Activated naive CD8-positive, alpha-beta T cell treated with anti-CD3 and anti-CD28 coated beads, Interleukin-2, amount 50 U/mL, for 16 hours (primary cell): ENCODE data around the gene SLC35A5.

ENCODE experiments used
- DNase-seq: peaks from one replicate; pipeline ENCODE4 v3.0.0-alpha.2; 2020; ENCODE audit warnings: low read depth, low spot score

Gene SLC35A5

GRCh38 chr3:112623717-112624116 is 61.9 kb downstream of the SLC35A5 start:
- no peak for DNase-seq

GRCh38 chr3:112627419-112627818 is 65.6 kb downstream of the SLC35A5 start:
- no peak for DNase-seq

- no peak for DNase-seq
Measured at GRCh38 chr3:112627919-112628466, 66.1 kb downstream of the SLC35A5 start.

- DNase-seq = no peak
Measured at GRCh38 chr3:112629425-112629824, 67.6 kb downstream of the SLC35A5 start.

- DNase-seq = no peak
Measured at GRCh38 chr3:112631257-112631656, 69.4 kb downstream of the SLC35A5 start.

GRCh38 chr3:112632596-112632995 is 70.8 kb downstream of the SLC35A5 start:
- DNase-seq = no peak

GRCh38 chr3:112633191-112633590 is 71.3 kb downstream of the SLC35A5 start:
- DNase-seq = no peak

- DNase-seq = no peak
Measured at GRCh38 chr3:112633757-112634156, 71.9 kb downstream of the SLC35A5 start.

- DNase-seq = no peak
Measured at GRCh38 chr3:112634786-112635541, 73.1 kb downstream of the SLC35A5 start.
